ENCODE measurements around the gene SP6.

SP6 gene

GRCh38 chr17:47840001-47840741, 10.8 kb downstream of the SP6 start:
- H3K27me3 ChIP-seq (ENCODE audit: low read length), result no peaks in the 10 kb centered on the region
- no peaks in the 10 kb centered on the region for H3F3A ChIP-seq (ENCODE audit: insufficient read depth)
- H3K36me3 ChIP-seq (ENCODE audit: low read length), result no peaks in the 10 kb centered on the region
- peak overlapping the region; percentile 69 for H3K9ac ChIP-seq (ENCODE audit: low read length)
- peak overlapping the region; percentile 69 for H3K4me3 ChIP-seq (ENCODE audit: insufficient read depth, low read length, poor library complexity, severe bottlenecking)
- no peaks in the 10 kb centered on the region for H3K9me3 ChIP-seq (ENCODE audit: insufficient read depth, low read length)
- peak overlapping the region; percentile 87 for H2AFZ ChIP-seq (ENCODE audit: low read depth, low read length, severe bottlenecking)
- H3K9me2 ChIP-seq (replicated peaks; ENCODE audit: insufficient read depth, low read length), result no peaks in the 10 kb centered on the region
- H4K20me1 ChIP-seq (ENCODE audit: low read depth, low read length), result no peaks in the 10 kb centered on the region
- H3K79me2 ChIP-seq (ENCODE audit: insufficient read depth, low read length), result no peaks in the 10 kb centered on the region
- H3K4me2 ChIP-seq (ENCODE audit: low read depth, low read length, poor library complexity, severe bottlenecking), result peak overlapping the region; percentile 62
- no peak overlapping the region for H3K27ac ChIP-seq (ENCODE audit: low read depth, low read length)
- TF ChIP-seq CTCF (IDR thresholded peaks at IDR 0.05; ENCODE audit: insufficient read depth, low read length, poor library complexity, severe bottlenecking) (no peak), EZH2phosphoT487 (conservative IDR thresholded peaks at IDR 0.05; ENCODE audit: low read length) (no peak)

- H3K27ac ChIP-seq (ENCODE audit: low read depth, low read length), result no peak overlapping the region
- no peak overlapping the region for H3K9ac ChIP-seq (ENCODE audit: low read length)
- no peaks in the 10 kb centered on the region for H3K36me3 ChIP-seq (ENCODE audit: low read length)
- no peak overlapping the region for H2AFZ ChIP-seq (ENCODE audit: low read depth, low read length, severe bottlenecking)
- TF ChIP-seq CTCF (IDR thresholded peaks at IDR 0.05; ENCODE audit: insufficient read depth, low read length, poor library complexity, severe bottlenecking) (no peak), EZH2phosphoT487 (conservative IDR thresholded peaks at IDR 0.05; ENCODE audit: low read length) (no peak)
- H3K79me2 ChIP-seq (ENCODE audit: insufficient read depth, low read length), result no peaks in the 10 kb centered on the region
- no peak overlapping the region for H3K4me2 ChIP-seq (ENCODE audit: low read depth, low read length, poor library complexity, severe bottlenecking)
- no peaks in the 10 kb centered on the region for H4K20me1 ChIP-seq (ENCODE audit: low read depth, low read length)
- H3K9me3 ChIP-seq (ENCODE audit: insufficient read depth, low read length), result no peaks in the 10 kb centered on the region
- no peak overlapping the region for H3K4me3 ChIP-seq (ENCODE audit: insufficient read depth, low read length, poor library complexity, severe bottlenecking)
- H3F3A ChIP-seq (ENCODE audit: insufficient read depth), result no peaks in the 10 kb centered on the region
- H3K9me2 ChIP-seq (replicated peaks; ENCODE audit: insufficient read depth, low read length), result no peaks in the 10 kb centered on the region
- H3K27me3 ChIP-seq (ENCODE audit: low read length), result no peaks in the 10 kb centered on the region
Measured at GRCh38 chr17:47839071-47839470, 11.9 kb downstream of the SP6 start.

- Histone ChIP-seq H3K9me3 (ENCODE audit: insufficient read depth, low read length) (no peaks in the 10 kb centered on the region), H3K79me2 (ENCODE audit: insufficient read depth, low read length) (no peaks in the 10 kb centered on the region), H3K4me3 (ENCODE audit: insufficient read depth, low read length, poor library complexity, severe bottlenecking) (no peak overlapping the region), H3K36me3 (ENCODE audit: low read length) (no peaks in the 10 kb centered on the region), H4K20me1 (ENCODE audit: low read depth, low read length) (no peaks in the 10 kb centered on the region), H3K27ac (ENCODE audit: low read depth, low read length) (no peak overlapping the region), H2AFZ (ENCODE audit: low read depth, low read length, severe bottlenecking) (no peak overlapping the region), H3K4me2 (ENCODE audit: low read depth, low read length, poor library complexity, severe bottlenecking) (no peak overlapping the region), H3K9ac (ENCODE audit: low read length) (no peak overlapping the region), H3K9me2 (replicated peaks; ENCODE audit: insufficient read depth, low read length) (no peaks in the 10 kb centered on the region), H3K27me3 (ENCODE audit: low read length) (no peaks in the 10 kb centered on the region), H3F3A (ENCODE audit: insufficient read depth) (no peaks in the 10 kb centered on the region)
- TF ChIP-seq EZH2phosphoT487 (conservative IDR thresholded peaks at IDR 0.05; ENCODE audit: low read length), result no peak
- TF ChIP-seq CTCF (IDR thresholded peaks at IDR 0.05; ENCODE audit: insufficient read depth, low read length, poor library complexity, severe bottlenecking), result no peak
Measured at GRCh38 chr17:47838636-47839035, 12.3 kb downstream of the SP6 start.
